HG03354 (cell line): Measurements from ENCODE around the gene OSCAR.
"Not testable (repeated sequence)": the region's sequence is repeated elsewhere in the genome, so short reads cannot be mapped to it uniquely, and the experiment has no call there.

Experiments used
- ATAC-seq: cut with Tn5 transposase; IDR thresholded peaks from one replicate; pipeline ENCODE4 v1.9.1; 2021; ENCODE audit warnings: mild to moderate bottlenecking; ENCODE audit not compliant: unreplicated experiment, poor library complexity, severe bottlenecking

Gene OSCAR

GRCh38 chr19:54127688-54128440, 27.3 kb upstream of the OSCAR start:
- ATAC-seq: no peak

DNA sequence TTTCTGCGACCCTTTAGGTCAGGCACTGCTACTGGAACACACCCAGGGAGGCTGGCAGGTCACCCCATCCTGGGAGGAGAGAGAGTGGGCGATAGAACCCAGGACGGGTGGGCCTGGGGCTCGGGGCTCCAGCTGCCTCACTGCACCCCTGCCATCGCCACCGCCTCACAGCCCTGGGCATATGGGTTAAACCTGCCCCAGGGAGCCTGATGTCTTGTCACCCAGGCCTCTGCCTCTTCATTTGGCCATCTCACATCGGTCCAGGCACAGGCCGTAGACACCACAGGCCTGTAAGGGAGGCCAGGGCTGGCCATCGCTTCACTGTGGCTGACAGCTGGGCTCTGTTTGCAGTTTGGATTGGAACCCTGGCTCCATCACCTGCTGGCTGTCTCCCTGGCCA, 25.1 kb upstream of the OSCAR start:
- no peak for ATAC-seq

DNA sequence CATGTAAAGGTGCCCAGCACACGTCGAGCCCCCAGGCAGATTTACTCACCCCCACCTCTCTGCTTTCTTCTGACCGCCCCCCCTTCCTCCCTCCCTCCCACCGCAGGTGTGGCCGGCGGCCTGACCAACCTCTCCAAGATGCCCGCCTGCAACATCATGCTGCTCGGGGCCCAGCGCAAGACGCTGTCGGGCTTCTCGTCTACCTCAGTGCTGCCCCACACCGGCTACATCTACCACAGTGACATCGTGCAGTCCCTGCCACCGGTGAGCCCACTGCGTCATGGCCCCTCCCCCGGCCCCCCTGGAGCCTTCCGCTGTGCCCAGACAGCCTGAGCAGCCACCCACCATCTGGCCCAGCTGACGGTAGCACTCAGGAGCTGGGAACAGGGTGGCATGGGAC, 23.8 kb upstream of the OSCAR start:
- ATAC-seq: no peak

DNA sequence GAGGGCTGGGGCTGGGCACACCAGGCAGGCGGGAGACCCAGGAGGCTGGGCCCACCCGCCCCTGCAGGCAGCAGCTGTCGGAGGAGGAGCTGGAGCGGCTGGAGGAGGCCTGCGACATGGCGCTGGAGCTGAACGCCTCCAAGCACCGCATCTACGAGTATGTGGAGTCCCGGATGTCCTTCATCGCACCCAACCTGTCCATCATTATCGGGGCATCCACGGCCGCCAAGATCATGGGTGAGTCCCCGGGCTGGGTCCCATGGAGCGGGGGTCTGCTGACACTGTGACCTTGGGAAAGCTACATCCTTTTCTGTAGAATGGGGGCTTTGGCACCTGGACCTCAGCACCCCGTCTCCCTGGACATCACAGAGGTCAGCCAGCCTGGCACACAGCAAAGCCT, 23.1 kb upstream of the OSCAR start:
- no peak for ATAC-seq

DNA sequence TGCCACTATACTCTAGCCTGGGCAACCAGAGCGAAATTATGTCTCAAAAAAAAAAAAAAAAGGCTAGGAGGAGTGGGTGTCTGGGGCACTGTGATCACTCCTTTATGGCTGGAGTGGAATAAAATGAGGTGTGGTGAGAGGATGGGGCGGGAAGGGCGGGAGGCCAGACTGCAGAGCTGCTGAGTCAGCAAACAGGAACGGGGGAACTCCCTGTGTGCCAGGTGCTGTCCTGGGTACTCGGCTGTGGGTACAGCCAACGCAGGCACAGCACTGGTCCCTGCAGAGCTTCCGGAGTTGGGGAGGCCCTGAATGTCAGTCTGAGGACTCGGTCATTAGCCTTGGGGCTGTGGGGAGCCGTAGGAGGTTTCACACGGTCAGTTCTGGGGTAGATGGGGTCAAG, 20.7 kb upstream of the OSCAR start:
- ATAC-seq: no peak

GRCh38 chr19:54115109-54116063, 14.8 kb upstream of the OSCAR start, which contains the start of the genes PRPF31 and TFPT:
PRPF31 (plus strand) TSS chr19:54115754; CDS start chr19:54118279, 2,525 bp downstream.
TFPT (minus strand) TSS chr19:54115657; CDS start chr19:54115269, 388 bp downstream.
- peak; percentile 84 for ATAC-seq

- no peak for ATAC-seq
Measured at GRCh38 chr19:54114340-54115108, 13.9 kb upstream of the OSCAR start.

DNA sequence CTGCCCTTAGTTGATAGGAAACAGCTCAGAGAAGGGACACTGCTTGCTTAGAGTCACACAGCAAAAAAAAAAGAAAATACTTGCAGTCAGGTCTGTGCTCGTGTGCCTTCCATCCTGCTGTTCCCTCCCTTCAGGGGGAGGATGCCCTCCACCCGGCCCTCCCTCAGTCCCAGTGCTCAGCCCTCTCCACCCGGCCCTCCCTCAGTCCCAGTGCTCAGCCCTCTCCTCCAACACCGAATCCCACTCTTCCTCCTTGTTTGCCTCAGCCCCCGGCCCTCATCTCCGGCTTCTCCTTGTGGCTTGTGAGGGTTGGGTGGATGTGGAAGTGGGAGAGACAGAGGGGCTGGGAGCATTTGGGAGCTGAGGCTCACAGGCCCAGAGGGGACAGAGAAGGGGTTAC, 9.0 kb upstream of the OSCAR start:
- ATAC-seq: no peak

GRCh38 chr19:54108496-54108895, 7.9 kb upstream of the OSCAR start:
- ATAC-seq: no peak

DNA sequence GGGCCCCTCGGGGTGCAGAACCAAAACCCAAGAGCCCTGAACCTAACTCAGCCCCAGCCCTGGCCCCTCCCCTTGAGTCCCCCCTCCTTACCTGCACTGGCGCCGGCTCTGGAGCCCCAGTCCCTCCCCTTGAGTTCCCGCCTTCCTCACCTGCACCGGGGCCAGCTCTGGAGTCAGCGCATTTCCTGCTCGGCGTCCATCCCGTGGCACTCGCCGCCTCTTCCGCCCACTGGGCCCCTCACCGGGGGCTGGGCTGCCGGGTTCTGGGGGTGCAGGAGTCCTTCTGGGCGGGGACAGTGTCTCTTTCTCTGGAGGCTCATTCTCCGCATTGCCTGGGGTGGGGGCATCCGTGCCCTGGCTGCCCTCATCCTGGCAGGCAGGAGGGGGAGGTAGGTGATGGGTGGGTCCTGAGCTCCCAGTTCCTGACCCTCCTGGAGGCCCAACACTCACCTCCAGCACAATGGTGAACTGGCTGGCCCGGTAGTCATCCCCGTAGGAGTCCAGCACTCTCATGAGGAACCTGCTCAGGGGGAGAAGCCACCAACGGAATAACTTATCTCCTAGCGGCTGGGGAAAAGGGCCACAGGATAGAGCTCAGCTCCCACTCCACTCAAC, 7.4 kb upstream of the OSCAR start:
- no peak for ATAC-seq

GRCh38 chr19:54106716-54107115, 6.1 kb upstream of the OSCAR start:
- no peak for ATAC-seq

GRCh38 chr19:54105796-54106195, 5.2 kb upstream of the OSCAR start:
- no peak for ATAC-seq

- no peak for ATAC-seq
Measured at GRCh38 chr19:54104998-54105715, 4.6 kb upstream of the OSCAR start.

GRCh38 chr19:54102421-54103169, 2.0 kb upstream of the OSCAR start, which contains the start of gene NDUFA3:
NDUFA3 (plus strand) TSS chr19:54102855; CDS start chr19:54102879, 24 bp downstream.
- ATAC-seq: peak; percentile 94

DNA sequence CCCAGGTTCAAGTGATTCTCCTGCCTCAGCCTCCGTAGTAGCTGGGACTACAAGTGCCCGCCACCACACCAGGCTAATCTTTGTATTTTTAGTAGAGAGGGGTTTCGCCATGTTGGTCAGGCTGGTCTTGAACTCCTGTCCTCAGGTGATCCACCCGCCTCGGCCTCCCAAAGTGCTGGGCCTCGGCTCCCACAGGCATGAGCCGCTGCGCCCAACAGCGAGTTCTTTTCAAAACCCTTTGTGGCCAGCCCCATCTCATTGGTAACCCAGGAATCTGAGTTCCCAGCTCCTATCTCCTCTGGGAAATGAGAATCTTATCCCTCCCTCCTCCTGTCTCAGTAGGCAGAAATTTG, 724 bp downstream of the OSCAR start:
- ATAC-seq: not testable (repeated sequence)

GRCh38 chr19:54099190-54099902, 1.3 kb downstream of the OSCAR start:
- ATAC-seq: no peak

GRCh38 chr19:54096617-54097106, 3.9 kb downstream of the OSCAR start:
- ATAC-seq: no peak
